GM18499 (cell line): Measurements from ENCODE around the gene ALS2CL.

Source experiments
- ATAC-seq: cut with Tn5 transposase; IDR thresholded peaks from one replicate; pipeline ENCODE4 v1.9.1; 2021; ENCODE audit warnings: moderate number of reproducible peaks; ENCODE audit not compliant: insufficient read depth, unreplicated experiment

The ALS2CL gene

GRCh38 chr3:46649436-46649835, 44.0 kb downstream of the ALS2CL start:
- no peak for ATAC-seq

- ATAC-seq = no peak
These were observed 45.4 kb downstream of the ALS2CL start for GRCh38 chr3:46648096-46648495.

GRCh38 chr3:46646700-46647099, 46.8 kb downstream of the ALS2CL start:
- no peak for ATAC-seq

- ATAC-seq = no peak
These were observed 49.8 kb downstream of the ALS2CL start for GRCh38 chr3:46643701-46644100.

- ATAC-seq = no peak
These were observed 50.5 kb downstream of the ALS2CL start for GRCh38 chr3:46642971-46643370.

- ATAC-seq = no peak
These were observed 52.6 kb downstream of the ALS2CL start for GRCh38 chr3:46640927-46641326.

- no peak for ATAC-seq
These were observed 54.3 kb downstream of the ALS2CL start for GRCh38 chr3:46639221-46639620.

GRCh38 chr3:46634856-46635255, 58.6 kb downstream of the ALS2CL start:
- ATAC-seq = no peak

GRCh38 chr3:46632792-46633191, 60.7 kb downstream of the ALS2CL start:
- ATAC-seq = no peak

GRCh38 chr3:46629551-46630517, 63.6 kb downstream of the ALS2CL start:
- no peak for ATAC-seq

- no peak for ATAC-seq
These were observed 64.5 kb downstream of the ALS2CL start for GRCh38 chr3:46628901-46629369.

- ATAC-seq = no peak
These were observed 66.4 kb downstream of the ALS2CL start for GRCh38 chr3:46627078-46627477.

GRCh38 chr3:46626039-46626438, 67.4 kb downstream of the ALS2CL start:
- ATAC-seq = no peak

- ATAC-seq = no peak
These were observed 68.4 kb downstream of the ALS2CL start for GRCh38 chr3:46624975-46625490.

- no peak for ATAC-seq
These were observed 68.9 kb downstream of the ALS2CL start for GRCh38 chr3:46624533-46624932.

GRCh38 chr3:46619845-46620778, 73.4 kb downstream of the ALS2CL start:
- ATAC-seq = no peak
